ENCODE results near the gene GABRB1. TPM values are rescaled to one million over a fixed set of nuclear protein-coding genes. Genes with fewer than 3 reads are reported as not detected.

GABRB1 gene
- total and polyA plus RNA-seq, 2 donors (not counting 1 experiment from before 2014, with no cell fraction given): not detected

- POLR2A ChIA-PET: interaction anchor here (1.0 to 1.5 kb wide), 5 partner anchors 20 to 47 kb away, joined by 3 to 13 read pairs (median 4); partner anchors contain the start of gene ATP10D
- DNase-seq: no peak
- 0% methylated on average over 1 of the region's 6 CpGs for WGBS (ENCODE audit: insufficient coverage)
Observed at GRCh38 chr4:47462799-47463234, 431.4 kb downstream of the GABRB1 start.

More at GRCh38 chr4:47462799-47463234, 431.4 kb downstream of the GABRB1 start:
- H3K4me2 ChIP-seq (replicated peaks; ENCODE audit: low read depth, low read length, poor library complexity, severe bottlenecking): peak overlapping the region; percentile 76
- H3K36me3 ChIP-seq (replicated peaks in 1 of 2; ENCODE audit: control extremely low read depth in 1 of 2, control insufficient read depth in 1 of 2, extremely low read depth in 1 of 2, insufficient read depth in 2 of 2, low read length in 1 of 2): peaks cover 2 to 5% of the 10 kb centered on the region in 2 experiments
- H3K4me3 ChIP-seq (ENCODE audit: control extremely low read depth in 1 of 5, extremely low read depth in 1 of 5, insufficient read depth in 1 of 5, low read depth in 2 of 5, low read length in 4 of 5): peak overlapping the region; percentile 66 to 89 (median 82)
- intact Hi-C loops (cut with micrococcal nuclease): loop anchor here (1.0 to 2.0 kb wide), 7 partner anchors 22 to 1368 kb away; partner anchors contain the start of genes ATP10D, NFXL1, OCIAD1 and SLAIN2
- peak overlapping the region; percentile 73 to 96 for H3K27ac ChIP-seq (ENCODE audit: low read length in 2 of 2)
- no peaks in the 10 kb centered on the region for H3K9me3 Mint-ChIP-seq (ENCODE audit: insufficient read depth)
- peaks cover 53% of the 10 kb centered on the region for H3K4me1 Mint-ChIP-seq
- peak overlapping the region; percentile 92 for H3K27ac Mint-ChIP-seq
- H3K27me3 Mint-ChIP-seq: no peaks in the 10 kb centered on the region
- no peaks in the 10 kb centered on the region for H3K9me3 ChIP-seq (ENCODE audit: control extremely low read depth in 1 of 3, control insufficient read depth in 2 of 3, insufficient read depth in 1 of 3, low read length in 2 of 3)
- no peak for ATAC-seq (ENCODE audit: low read depth)
- H3K4me1 ChIP-seq (ENCODE audit: control insufficient read depth in 2 of 2, insufficient read depth in 2 of 2, low read length in 2 of 2): peaks cover 22 to 27% of the 10 kb centered on the region in 2 donors
- H3K9ac ChIP-seq (ENCODE audit: low read length): peak overlapping the region; percentile 76
- no peak for TF ChIP-seq CTCF (IDR thresholded peaks at IDR 0.05)
- TF ChIP-seq EZH2 (IDR thresholded peaks at IDR 0.05; ENCODE audit: borderline replicate concordance, insufficient read depth, low read depth, low read length, poor library complexity, severe bottlenecking): no peak
- no peaks in the 10 kb centered on the region for H4K20me1 ChIP-seq (ENCODE audit: control insufficient read depth, insufficient read depth, low read length, poor library complexity, severe bottlenecking)
- peak overlapping the region; percentile 82 for H2AFZ ChIP-seq (ENCODE audit: insufficient read depth, low read depth, low read length, poor library complexity, severe bottlenecking)
- H3K4me3 Mint-ChIP-seq: peak overlapping the region; percentile 91
- CTCF ChIA-PET: interaction anchor here (0.6 to 2.7 kb wide), 13 partner anchors 10 to 884 kb away, joined by 3 to 44 read pairs (median 4); partner anchors contain the start of gene ATP10D
- H3K79me2 ChIP-seq (ENCODE audit: control insufficient read depth, insufficient read depth, low read length): peaks cover 29% of the 10 kb centered on the region
- H3K27me3 ChIP-seq (replicated peaks in 1 of 4; ENCODE audit: control extremely low read depth in 1 of 4, control insufficient read depth in 3 of 4, insufficient read depth in 4 of 4, low read length in 3 of 4): no peaks in the 10 kb centered on the region

Measured in B cell (primary cell).